Omental fat pad (tissue), 4 donors: ENCODE measurements around the gene APOOL. TPM values are rescaled to one million over a fixed set of nuclear protein-coding genes. Genes with fewer than 3 reads are reported as not detected.

Experiments
- ATAC-seq: fragments of 150-250 bp; one replicate; pipeline ENCODE4 v1.9.1; 2016; ENCODE audit warnings: mild to moderate bottlenecking, moderate library complexity; ENCODE audit not compliant: low FRiP score
- DNase-seq: peaks from one replicate; pipeline ENCODE4 v3.0.0-alpha.2; 2019; ENCODE audit warnings: low spot score
- total RNA-seq, 4 donors: library from RNA; depleted of rRNA; stranded (reverse); fragments of >200 nt; gene quantifications; one replicate each; pipeline ENCODE4 v1.1.0, GENCODE V29; 2016
- TF ChIP-seq, protein P1 (sequence below), 3 donors: fragments of 450-650 bp; IDR thresholded peaks; one replicate each; pipeline ENCODE4 v1.5.1; 2016 to 2017; ENCODE audit warnings: antibody characterized with exemption in 3 of 3, mild to moderate bottlenecking in 3 of 3, moderate library complexity in 2 of 3

The APOOL gene
- total RNA-seq, 4 donors from 2014 or later, result 8.3 to 12.0 (median 10.4) TPM

GRCh38 chrX:85029043-85029442 lies 25.4 kb downstream of the APOOL start:
- no peak for DNase-seq
- TF ChIP-seq, protein P1, sequence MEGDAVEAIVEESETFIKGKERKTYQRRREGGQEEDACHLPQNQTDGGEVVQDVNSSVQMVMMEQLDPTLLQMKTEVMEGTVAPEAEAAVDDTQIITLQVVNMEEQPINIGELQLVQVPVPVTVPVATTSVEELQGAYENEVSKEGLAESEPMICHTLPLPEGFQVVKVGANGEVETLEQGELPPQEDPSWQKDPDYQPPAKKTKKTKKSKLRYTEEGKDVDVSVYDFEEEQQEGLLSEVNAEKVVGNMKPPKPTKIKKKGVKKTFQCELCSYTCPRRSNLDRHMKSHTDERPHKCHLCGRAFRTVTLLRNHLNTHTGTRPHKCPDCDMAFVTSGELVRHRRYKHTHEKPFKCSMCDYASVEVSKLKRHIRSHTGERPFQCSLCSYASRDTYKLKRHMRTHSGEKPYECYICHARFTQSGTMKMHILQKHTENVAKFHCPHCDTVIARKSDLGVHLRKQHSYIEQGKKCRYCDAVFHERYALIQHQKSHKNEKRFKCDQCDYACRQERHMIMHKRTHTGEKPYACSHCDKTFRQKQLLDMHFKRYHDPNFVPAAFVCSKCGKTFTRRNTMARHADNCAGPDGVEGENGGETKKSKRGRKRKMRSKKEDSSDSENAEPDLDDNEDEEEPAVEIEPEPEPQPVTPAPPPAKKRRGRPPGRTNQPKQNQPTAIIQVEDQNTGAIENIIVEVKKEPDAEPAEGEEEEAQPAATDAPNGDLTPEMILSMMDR (IDR thresholded peaks at IDR 0.05), result no peak
- ATAC-seq, result no peak

- no peak for ATAC-seq
- TF ChIP-seq, protein P1 (IDR thresholded peaks at IDR 0.05), result no peak
Observed at GRCh38 chrX:85031505-85031904, 27.8 kb downstream of the APOOL start.

GRCh38 chrX:85037114-85037513 lies 33.4 kb downstream of the APOOL start:
- TF ChIP-seq, protein P1 (IDR thresholded peaks at IDR 0.05), result no peak
- DNase-seq (no peak), ATAC-seq (no peak)

More at GRCh38 chrX:85031505-85031904, 27.8 kb downstream of the APOOL start:
- DNase-seq, result no peak

GRCh38 chrX:85051627-85052026 lies 48.0 kb downstream of the APOOL start:
- TF ChIP-seq, protein P1 (IDR thresholded peaks at IDR 0.05), result no peak
- DNase-seq (no peak), ATAC-seq (no peak)

GRCh38 chrX:85052205-85052604 lies 48.5 kb downstream of the APOOL start:
- TF ChIP-seq, protein P1 (IDR thresholded peaks at IDR 0.05), result no peak
- DNase-seq (no peak), ATAC-seq (no peak)

GRCh38 chrX:85052636-85053343 lies 49.1 kb downstream of the APOOL start:
- DNase-seq (no peak), ATAC-seq (peak; percentile 70)
- TF ChIP-seq, protein P1 (IDR thresholded peaks at IDR 0.05), result no peak
